Measurements from ENCODE around the gene SLC40A1.

- TF ChIP-seq, protein P1, sequence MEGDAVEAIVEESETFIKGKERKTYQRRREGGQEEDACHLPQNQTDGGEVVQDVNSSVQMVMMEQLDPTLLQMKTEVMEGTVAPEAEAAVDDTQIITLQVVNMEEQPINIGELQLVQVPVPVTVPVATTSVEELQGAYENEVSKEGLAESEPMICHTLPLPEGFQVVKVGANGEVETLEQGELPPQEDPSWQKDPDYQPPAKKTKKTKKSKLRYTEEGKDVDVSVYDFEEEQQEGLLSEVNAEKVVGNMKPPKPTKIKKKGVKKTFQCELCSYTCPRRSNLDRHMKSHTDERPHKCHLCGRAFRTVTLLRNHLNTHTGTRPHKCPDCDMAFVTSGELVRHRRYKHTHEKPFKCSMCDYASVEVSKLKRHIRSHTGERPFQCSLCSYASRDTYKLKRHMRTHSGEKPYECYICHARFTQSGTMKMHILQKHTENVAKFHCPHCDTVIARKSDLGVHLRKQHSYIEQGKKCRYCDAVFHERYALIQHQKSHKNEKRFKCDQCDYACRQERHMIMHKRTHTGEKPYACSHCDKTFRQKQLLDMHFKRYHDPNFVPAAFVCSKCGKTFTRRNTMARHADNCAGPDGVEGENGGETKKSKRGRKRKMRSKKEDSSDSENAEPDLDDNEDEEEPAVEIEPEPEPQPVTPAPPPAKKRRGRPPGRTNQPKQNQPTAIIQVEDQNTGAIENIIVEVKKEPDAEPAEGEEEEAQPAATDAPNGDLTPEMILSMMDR (IDR thresholded peaks at IDR 0.05; ENCODE audit: poor library complexity, severe bottlenecking): no peak
- TF ChIP-seq EP300 (conservative IDR thresholded peaks at IDR 0.05; ENCODE audit: poor library complexity, severe bottlenecking) (no peak), MXI1 (conservative IDR thresholded peaks at IDR 0.05; ENCODE audit: poor library complexity, severe bottlenecking) (no peak), TAF1 (IDR thresholded peaks at IDR 0.05; ENCODE audit: low read depth) (no peak), EZH2 (IDR thresholded peaks at IDR 0.05; ENCODE audit: borderline replicate concordance, insufficient read depth, low read length, poor library complexity, severe bottlenecking) (no peak), POLR2AphosphoS5 (IDR thresholded peaks at IDR 0.05) (no peak), REST (IDR thresholded peaks at IDR 0.05; ENCODE audit: borderline replicate concordance) (no peak), RAD21 (conservative IDR thresholded peaks at IDR 0.05) (no peak), SMC3 (conservative IDR thresholded peaks at IDR 0.05; ENCODE audit: poor library complexity) (no peak)
These were observed 11.2 kb downstream of the SLC40A1 start for GRCh38 chr2:189569295-189569910.

Measured in neural cell (in vitro differentiated cells).